ENCODE measurements around the gene TMEM247. TPM values are rescaled to one million over a fixed set of nuclear protein-coding genes. Genes with fewer than 3 reads are reported as not detected.

TMEM247 gene
- total RNA-seq, 1 experiment from 2014 or later: not detected

- H3K27ac Mint-ChIP-seq (ENCODE audit: unreplicated experiment): no peak overlapping the region
- no peaks in the 10 kb centered on the region for H3K4me1 Mint-ChIP-seq (ENCODE audit: low read depth, unreplicated experiment)
- peaks cover 9% of the 10 kb centered on the region for H3K36me3 Mint-ChIP-seq (ENCODE audit: insufficient read depth, unreplicated experiment)
- no peak overlapping the region for H3K4me3 Mint-ChIP-seq (ENCODE audit: low read depth, unreplicated experiment)
- no peaks in the 10 kb centered on the region for H3K9me3 Mint-ChIP-seq (ENCODE audit: low read depth, unreplicated experiment)
- TF ChIP-seq, protein P1, sequence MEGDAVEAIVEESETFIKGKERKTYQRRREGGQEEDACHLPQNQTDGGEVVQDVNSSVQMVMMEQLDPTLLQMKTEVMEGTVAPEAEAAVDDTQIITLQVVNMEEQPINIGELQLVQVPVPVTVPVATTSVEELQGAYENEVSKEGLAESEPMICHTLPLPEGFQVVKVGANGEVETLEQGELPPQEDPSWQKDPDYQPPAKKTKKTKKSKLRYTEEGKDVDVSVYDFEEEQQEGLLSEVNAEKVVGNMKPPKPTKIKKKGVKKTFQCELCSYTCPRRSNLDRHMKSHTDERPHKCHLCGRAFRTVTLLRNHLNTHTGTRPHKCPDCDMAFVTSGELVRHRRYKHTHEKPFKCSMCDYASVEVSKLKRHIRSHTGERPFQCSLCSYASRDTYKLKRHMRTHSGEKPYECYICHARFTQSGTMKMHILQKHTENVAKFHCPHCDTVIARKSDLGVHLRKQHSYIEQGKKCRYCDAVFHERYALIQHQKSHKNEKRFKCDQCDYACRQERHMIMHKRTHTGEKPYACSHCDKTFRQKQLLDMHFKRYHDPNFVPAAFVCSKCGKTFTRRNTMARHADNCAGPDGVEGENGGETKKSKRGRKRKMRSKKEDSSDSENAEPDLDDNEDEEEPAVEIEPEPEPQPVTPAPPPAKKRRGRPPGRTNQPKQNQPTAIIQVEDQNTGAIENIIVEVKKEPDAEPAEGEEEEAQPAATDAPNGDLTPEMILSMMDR (IDR thresholded peaks at IDR 0.05; ENCODE audit: unreplicated experiment): no peak
- CTCF ChIA-PET: no interaction called here
- intact Hi-C loops (cut with micrococcal nuclease; ENCODE audit: unreplicated experiment): no loop called here
- H3K27me3 Mint-ChIP-seq (ENCODE audit: unreplicated experiment): peaks cover 33% of the 10 kb centered on the region
- BruUV-seq (replicated peaks): no TSS peak
- DNase-seq: no peak
These were observed 24.3 kb downstream of the TMEM247 start for GRCh38 chr2:46503686-46504085.

GRCh38 chr2:46504221-46504620, 24.9 kb downstream of the TMEM247 start:
- peaks cover 9% of the 10 kb centered on the region for H3K36me3 Mint-ChIP-seq (ENCODE audit: insufficient read depth, unreplicated experiment)
- peaks cover 33% of the 10 kb centered on the region for H3K27me3 Mint-ChIP-seq (ENCODE audit: unreplicated experiment)
- DNase-seq: no peak
- no peak overlapping the region for H3K27ac Mint-ChIP-seq (ENCODE audit: unreplicated experiment)
- H3K9me3 Mint-ChIP-seq (ENCODE audit: low read depth, unreplicated experiment): no peaks in the 10 kb centered on the region
- intact Hi-C loops (cut with micrococcal nuclease; ENCODE audit: unreplicated experiment): no loop called here
- H3K4me3 Mint-ChIP-seq (ENCODE audit: low read depth, unreplicated experiment): no peak overlapping the region
- TF ChIP-seq, protein P1 (IDR thresholded peaks at IDR 0.05; ENCODE audit: unreplicated experiment): no peak
- H3K4me1 Mint-ChIP-seq (ENCODE audit: low read depth, unreplicated experiment): no peaks in the 10 kb centered on the region
- BruUV-seq (replicated peaks): no TSS peak
- CTCF ChIA-PET: no interaction called here

GRCh38 chr2:46504685-46505471, 25.5 kb downstream of the TMEM247 start:
- peaks cover 6% of the 10 kb centered on the region for H3K36me3 Mint-ChIP-seq (ENCODE audit: insufficient read depth, unreplicated experiment)
- intact Hi-C loops (cut with micrococcal nuclease; ENCODE audit: unreplicated experiment): no loop called here
- BruUV-seq (replicated peaks): no TSS peak
- no peak overlapping the region for H3K4me3 Mint-ChIP-seq (ENCODE audit: low read depth, unreplicated experiment)
- peaks cover 34% of the 10 kb centered on the region for H3K27me3 Mint-ChIP-seq (ENCODE audit: unreplicated experiment)
- H3K27ac Mint-ChIP-seq (ENCODE audit: unreplicated experiment): no peak overlapping the region
- CTCF ChIA-PET: no interaction called here
- no peak for DNase-seq
- no peaks in the 10 kb centered on the region for H3K4me1 Mint-ChIP-seq (ENCODE audit: low read depth, unreplicated experiment)
- TF ChIP-seq, protein P1 (IDR thresholded peaks at IDR 0.05; ENCODE audit: unreplicated experiment): no peak
- H3K9me3 Mint-ChIP-seq (ENCODE audit: low read depth, unreplicated experiment): no peaks in the 10 kb centered on the region

DNA sequence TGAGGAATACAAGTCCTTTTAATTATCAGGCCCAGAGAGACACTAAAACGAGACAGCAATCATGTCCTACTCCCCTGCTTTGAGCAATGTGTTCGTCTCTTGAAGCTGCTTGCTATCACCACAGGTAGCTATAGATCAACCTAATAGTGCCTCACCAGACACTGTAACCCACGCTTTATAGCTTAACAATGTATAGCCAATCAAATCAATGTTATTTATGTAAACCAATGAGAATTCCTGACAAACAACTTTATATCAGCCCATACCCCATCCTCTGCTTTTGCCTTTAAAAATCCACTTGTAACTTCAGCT, 26.1 kb downstream of the TMEM247 start:
- Mint-ChIP-seq H3K36me3 (ENCODE audit: insufficient read depth, unreplicated experiment) (peaks cover under 1% of the 10 kb centered on the region), H3K27ac (ENCODE audit: unreplicated experiment) (no peak overlapping the region), H3K4me3 (ENCODE audit: low read depth, unreplicated experiment) (no peak overlapping the region), H3K9me3 (ENCODE audit: low read depth, unreplicated experiment) (no peaks in the 10 kb centered on the region), H3K27me3 (ENCODE audit: unreplicated experiment) (peaks cover 34% of the 10 kb centered on the region), H3K4me1 (ENCODE audit: low read depth, unreplicated experiment) (no peaks in the 10 kb centered on the region)
- TF ChIP-seq, protein P1 (IDR thresholded peaks at IDR 0.05; ENCODE audit: unreplicated experiment): no peak
- BruUV-seq (replicated peaks): no TSS peak
- no peak for DNase-seq
- CTCF ChIA-PET: no interaction called here
- intact Hi-C loops (cut with micrococcal nuclease; ENCODE audit: unreplicated experiment): no loop called here
